NCI-H526 treated with DMSO at 0.1 percent for 48 hours (cell line): ENCODE data around the gene DENND4B.

Source experiments
- DNase-seq: peaks from one replicate; lab custom pipeline; 2025; lab: John Stamatoyannopoulos, UW

Gene DENND4B

GRCh38 chr1:153886127-153886526 lies 60.4 kb downstream of the DENND4B start:
- no peak for DNase-seq

- no peak for DNase-seq
These were observed 63.3 kb downstream of the DENND4B start for GRCh38 chr1:153883223-153883622.

- DNase-seq: peak; percentile 63
These were observed 64.1 kb downstream of the DENND4B start for GRCh38 chr1:153882296-153882912.

- DNase-seq: peak; percentile 75
These were observed 64.8 kb downstream of the DENND4B start for GRCh38 chr1:153881751-153882150.

- DNase-seq: peak; percentile 99
These were observed 65.6 kb downstream of the DENND4B start for GRCh38 chr1:153880962-153881361.

GRCh38 chr1:153880024-153880423 lies 66.5 kb downstream of the DENND4B start:
- DNase-seq: no peak
